K562 (cell line): ENCODE measurements around the gene RFWD3. TPM values are rescaled to one million over a fixed set of nuclear protein-coding genes. Genes with fewer than 3 reads are reported as not detected.

ENCODE experiments used
- ARID2 ChIP-seq: fragments of 450-650 bp; IDR thresholded peaks from 2 replicates; pipeline ENCODE4 v1.6.1; 2017; ENCODE audit warnings: antibody characterized with exemption, mild to moderate bottlenecking
- CBX1 ChIP-seq: sonication (generic); IDR thresholded peaks from 2 replicates; pipeline ENCODE4 v1.6.1; 2016; ENCODE audit warnings: antibody characterized with exemption, low read depth, mild to moderate bottlenecking
- CCAR2 ChIP-seq: fragments of 200-400 bp; formaldehyde crosslinking; IDR thresholded peaks from 2 replicates; pipeline ENCODE4 v1.6.1; 2017; ENCODE audit warnings: mild to moderate bottlenecking, low read depth, low read length
- CXXC5 ChIP-seq: fragments of 250-450 bp; sonication (Bioruptor Pico); IDR thresholded peaks from 2 replicates; pipeline ENCODE4 v1.8.0; 2022; ENCODE audit warnings: inconsistent platforms, mild to moderate bottlenecking, moderate library complexity
- GABPB2 ChIP-seq: fragments of 250-450 bp; sonication (Bioruptor Pico); conservative IDR thresholded peaks from 2 replicates; pipeline ENCODE4 v1.5.1; 2021; ENCODE audit warnings: mild to moderate bottlenecking
- HNRNPL ChIP-seq: fragments of 200-400 bp; formaldehyde crosslinking; IDR thresholded peaks from 2 replicates; pipeline ENCODE4 v1.6.1; 2017; ENCODE audit warnings: low read depth, mild to moderate bottlenecking, low read length
- JUND ChIP-seq, 2 experiments: IDR thresholded peaks; 2 replicates in 1 of 2; 3 replicates in 1 of 2; pipeline ENCODE4 v1.6.1; 2011; ENCODE audit warnings: borderline replicate concordance in 2 of 2, low read depth in 2 of 2, low read length in 2 of 2, improper control_type of control experiment in 1 of 2, missing biosample characterization in 1 of 2, missing genetic modification characterization in 1 of 2, missing genetic modification reagents in 1 of 2
- KAT7 ChIP-seq: sonication (generic); formaldehyde crosslinking; IDR thresholded peaks from 2 replicates; pipeline ENCODE4 v1.8.0; 2022; ENCODE audit warnings: missing genetic modification reagents, mild to moderate bottlenecking, borderline replicate concordance
- MAFK ChIP-seq: IDR thresholded peaks from 2 replicates; pipeline ENCODE4 v1.6.1; 2011; ENCODE audit warnings: low read length, improper control_type of control experiment
- PCBP1 ChIP-seq: fragments of 200-400 bp; formaldehyde crosslinking; IDR thresholded peaks from 2 replicates; pipeline ENCODE4 v1.6.1; 2018; ENCODE audit warnings: mild to moderate bottlenecking, low read depth, low read length; ENCODE audit not compliant: poor library complexity, severe bottlenecking
- USF2 ChIP-seq: sonication (generic); formaldehyde crosslinking; IDR thresholded peaks from 2 replicates; pipeline ENCODE4 v1.5.0; 2020; ENCODE audit warnings: missing genetic modification reagents
- ZNF431 ChIP-seq: sonication (generic); formaldehyde crosslinking; IDR thresholded peaks from 2 replicates; pipeline ENCODE4 v1.8.0; 2022; ENCODE audit warnings: mild to moderate bottlenecking, missing genetic modification reagents
- ZNF75A ChIP-seq: fragments of 450-650 bp; formaldehyde crosslinking; IDR thresholded peaks from 2 replicates; pipeline ENCODE4 v1.4.0; 2020; ENCODE audit warnings: mild to moderate bottlenecking
- ZNF766 ChIP-seq: fragments of 200-800 bp; sonication (Bioruptor generic); conservative IDR thresholded peaks from 2 replicates; pipeline ENCODE4 v1.6.1; 2016; ENCODE audit warnings: missing genetic modification characterization, missing compliant biosample characterization
- polyA plus RNA-seq, 8 experiments: library from polyadenylated mRNA; depleted of rRNA in 4 of 8; stranded (reverse) in 5 of 8; unstranded in 3 of 8; fragments of >200 nt; fragmentation: Nextera tagmentation in 2 of 8; fragmentation: Illumina TruSeq in 1 of 8; extraction: Ambion mirVana in 2 of 8; extraction: Trizol in 1 of 8; gene quantifications; 2 replicates each; pipeline versions ENCODE4 v1.2.1 to v1.2.3, GENCODE V29; 2011 to 2014; ENCODE audit warnings: inconsistent platforms in 1 of 8, missing spikeins in 1 of 8
- total RNA-seq, 7 experiments: library from RNA; depleted of rRNA in 6 of 7; stranded (reverse); fragments of >200 nt in 6 of 7; fragmentation: Illumina TruSeq in 2 of 7; extraction: Trizol in 2 of 7; gene quantifications; 2 replicates each; pipeline versions ENCODE4 v1.2.1 to v1.2.3, GENCODE V29; 2011 to 2021; ENCODE audit warnings: low replicate concordance in 1 of 7
- TF ChIP-seq, protein P1 (sequence below): fragments of 250-450 bp; sonication (Bioruptor Pico); IDR thresholded peaks from 2 replicates; pipeline ENCODE4 v1.8.0; 2021; ENCODE audit warnings: moderate library complexity, mild to moderate bottlenecking, inconsistent platforms
- TF ChIP-seq, protein P2 (sequence below): sonication (generic); formaldehyde crosslinking; IDR thresholded peaks from 2 replicates; pipeline ENCODE4 v1.8.0; 2023; ENCODE audit warnings: missing genetic modification reagents, mild to moderate bottlenecking, borderline replicate concordance
- TF ChIP-seq, protein P3 (sequence below): IDR thresholded peaks from 2 replicates; pipeline ENCODE4 v1.6.1; 2014; ENCODE audit warnings: antibody characterized with exemption

The RFWD3 gene
- total and polyA plus RNA-seq, 9 of the 15 experiments (the other 6 are each of a cell fraction or from before 2014, with no cell fraction given): 20.8 to 121 (median 79.0) TPM

DNA sequence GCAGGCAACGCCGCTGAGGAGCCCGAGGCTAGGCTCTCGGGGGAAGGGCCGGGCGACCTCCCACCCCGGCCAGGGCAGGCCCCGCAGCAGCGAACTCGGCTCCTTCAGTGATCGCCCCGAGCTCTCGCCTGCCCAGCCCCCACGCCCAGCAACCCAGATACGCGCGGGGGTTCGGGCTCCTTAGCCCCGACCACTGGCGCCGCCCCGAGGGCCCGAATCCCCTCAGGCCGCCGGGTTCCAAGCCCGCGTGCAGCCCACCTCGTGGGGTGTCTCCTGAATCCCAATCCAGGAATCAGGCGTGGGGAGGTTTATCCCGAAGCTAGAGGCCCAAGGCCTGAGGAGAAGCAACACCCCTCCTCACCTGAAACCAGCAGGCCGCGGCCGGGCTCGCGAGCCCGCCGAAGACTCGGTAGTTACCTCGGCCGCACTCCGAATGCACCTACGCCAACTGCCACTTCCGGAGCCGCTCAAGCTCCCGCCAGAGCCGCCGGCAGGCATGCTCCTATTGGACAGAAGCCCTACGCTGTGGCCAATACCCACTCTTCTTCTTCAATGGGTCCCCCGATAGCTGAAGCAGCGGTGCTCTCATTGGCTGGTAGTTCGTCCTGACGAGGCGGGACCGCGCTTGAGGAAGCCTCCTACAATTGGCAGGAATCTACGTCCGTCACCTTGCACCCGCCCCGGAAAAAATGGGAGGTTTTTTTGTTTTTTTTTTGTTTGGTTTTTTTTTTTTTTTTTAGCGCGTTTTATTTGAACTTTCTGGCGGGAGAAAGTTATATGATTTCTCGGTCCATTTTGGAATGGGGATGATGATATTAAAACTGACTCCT, at the start of gene RFWD3 (continued):
- TF ChIP-seq PCBP1 (peak; percentile 80), JUND (IDR thresholded peaks at IDR 0.05; ENCODE audit: borderline replicate concordance, low read depth, low read length) (no peak), JUND (tag; IDR thresholded peaks at IDR 0.05; ENCODE audit: borderline replicate concordance, low read depth, low read length) (no peak; the same call in 2 of the 3 replicates), GABPB2 (CRISPR knock-in tag) (no peak), CBX1 (peak; percentile 85), CXXC5 (CRISPR knock-in tag) (peak; percentile 84), USF2 (CRISPR knock-in tag) (no peak), ARID2 (no peak), HNRNPL (0 out of 2 replicates have a peak, but pooled peaks have one; percentile 29), ZNF766 (CRISPR knock-in tag) (no peak), KAT7 (CRISPR knock-in tag) (peak; percentile 56; the same call in 1 of the 2 replicates), ZNF75A (CRISPR knock-in tag) (no peak), ZNF431 (CRISPR knock-in tag) (no peak), MAFK (peak; percentile 38; the same call in 1 of the 2 replicates), CCAR2 (no peak)
- TF ChIP-seq, protein P1, sequence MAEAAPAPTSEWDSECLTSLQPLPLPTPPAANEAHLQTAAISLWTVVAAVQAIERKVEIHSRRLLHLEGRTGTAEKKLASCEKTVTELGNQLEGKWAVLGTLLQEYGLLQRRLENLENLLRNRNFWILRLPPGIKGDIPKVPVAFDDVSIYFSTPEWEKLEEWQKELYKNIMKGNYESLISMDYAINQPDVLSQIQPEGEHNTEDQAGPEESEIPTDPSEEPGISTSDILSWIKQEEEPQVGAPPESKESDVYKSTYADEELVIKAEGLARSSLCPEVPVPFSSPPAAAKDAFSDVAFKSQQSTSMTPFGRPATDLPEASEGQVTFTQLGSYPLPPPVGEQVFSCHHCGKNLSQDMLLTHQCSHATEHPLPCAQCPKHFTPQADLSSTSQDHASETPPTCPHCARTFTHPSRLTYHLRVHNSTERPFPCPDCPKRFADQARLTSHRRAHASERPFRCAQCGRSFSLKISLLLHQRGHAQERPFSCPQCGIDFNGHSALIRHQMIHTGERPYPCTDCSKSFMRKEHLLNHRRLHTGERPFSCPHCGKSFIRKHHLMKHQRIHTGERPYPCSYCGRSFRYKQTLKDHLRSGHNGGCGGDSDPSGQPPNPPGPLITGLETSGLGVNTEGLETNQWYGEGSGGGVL: no peak
- TF ChIP-seq, protein P2, sequence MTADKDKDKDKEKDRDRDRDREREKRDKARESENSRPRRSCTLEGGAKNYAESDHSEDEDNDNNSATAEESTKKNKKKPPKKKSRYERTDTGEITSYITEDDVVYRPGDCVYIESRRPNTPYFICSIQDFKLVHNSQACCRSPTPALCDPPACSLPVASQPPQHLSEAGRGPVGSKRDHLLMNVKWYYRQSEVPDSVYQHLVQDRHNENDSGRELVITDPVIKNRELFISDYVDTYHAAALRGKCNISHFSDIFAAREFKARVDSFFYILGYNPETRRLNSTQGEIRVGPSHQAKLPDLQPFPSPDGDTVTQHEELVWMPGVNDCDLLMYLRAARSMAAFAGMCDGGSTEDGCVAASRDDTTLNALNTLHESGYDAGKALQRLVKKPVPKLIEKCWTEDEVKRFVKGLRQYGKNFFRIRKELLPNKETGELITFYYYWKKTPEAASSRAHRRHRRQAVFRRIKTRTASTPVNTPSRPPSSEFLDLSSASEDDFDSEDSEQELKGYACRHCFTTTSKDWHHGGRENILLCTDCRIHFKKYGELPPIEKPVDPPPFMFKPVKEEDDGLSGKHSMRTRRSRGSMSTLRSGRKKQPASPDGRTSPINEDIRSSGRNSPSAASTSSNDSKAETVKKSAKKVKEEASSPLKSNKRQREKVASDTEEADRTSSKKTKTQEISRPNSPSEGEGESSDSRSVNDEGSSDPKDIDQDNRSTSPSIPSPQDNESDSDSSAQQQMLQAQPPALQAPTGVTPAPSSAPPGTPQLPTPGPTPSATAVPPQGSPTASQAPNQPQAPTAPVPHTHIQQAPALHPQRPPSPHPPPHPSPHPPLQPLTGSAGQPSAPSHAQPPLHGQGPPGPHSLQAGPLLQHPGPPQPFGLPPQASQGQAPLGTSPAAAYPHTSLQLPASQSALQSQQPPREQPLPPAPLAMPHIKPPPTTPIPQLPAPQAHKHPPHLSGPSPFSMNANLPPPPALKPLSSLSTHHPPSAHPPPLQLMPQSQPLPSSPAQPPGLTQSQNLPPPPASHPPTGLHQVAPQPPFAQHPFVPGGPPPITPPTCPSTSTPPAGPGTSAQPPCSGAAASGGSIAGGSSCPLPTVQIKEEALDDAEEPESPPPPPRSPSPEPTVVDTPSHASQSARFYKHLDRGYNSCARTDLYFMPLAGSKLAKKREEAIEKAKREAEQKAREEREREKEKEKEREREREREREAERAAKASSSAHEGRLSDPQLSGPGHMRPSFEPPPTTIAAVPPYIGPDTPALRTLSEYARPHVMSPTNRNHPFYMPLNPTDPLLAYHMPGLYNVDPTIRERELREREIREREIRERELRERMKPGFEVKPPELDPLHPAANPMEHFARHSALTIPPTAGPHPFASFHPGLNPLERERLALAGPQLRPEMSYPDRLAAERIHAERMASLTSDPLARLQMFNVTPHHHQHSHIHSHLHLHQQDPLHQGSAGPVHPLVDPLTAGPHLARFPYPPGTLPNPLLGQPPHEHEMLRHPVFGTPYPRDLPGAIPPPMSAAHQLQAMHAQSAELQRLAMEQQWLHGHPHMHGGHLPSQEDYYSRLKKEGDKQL (CRISPR knock-in tag): no peak
- TF ChIP-seq, protein P3, sequence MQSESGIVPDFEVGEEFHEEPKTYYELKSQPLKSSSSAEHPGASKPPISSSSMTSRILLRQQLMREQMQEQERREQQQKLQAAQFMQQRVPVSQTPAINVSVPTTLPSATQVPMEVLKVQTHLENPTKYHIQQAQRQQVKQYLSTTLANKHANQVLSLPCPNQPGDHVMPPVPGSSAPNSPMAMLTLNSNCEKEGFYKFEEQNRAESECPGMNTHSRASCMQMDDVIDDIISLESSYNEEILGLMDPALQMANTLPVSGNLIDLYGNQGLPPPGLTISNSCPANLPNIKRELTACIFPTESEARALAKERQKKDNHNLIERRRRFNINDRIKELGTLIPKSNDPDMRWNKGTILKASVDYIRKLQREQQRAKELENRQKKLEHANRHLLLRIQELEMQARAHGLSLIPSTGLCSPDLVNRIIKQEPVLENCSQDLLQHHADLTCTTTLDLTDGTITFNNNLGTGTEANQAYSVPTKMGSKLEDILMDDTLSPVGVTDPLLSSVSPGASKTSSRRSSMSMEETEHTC: no peak
